GM23338 (cell line): ENCODE data around the gene PTRH1.

Experiments
- CREB1 ChIP-seq: fragments of 250-450 bp; sonication (Bioruptor Pico); IDR thresholded peaks from 2 replicates; pipeline ENCODE4 v1.5.0; 2020; ENCODE audit warnings: low read depth, mild to moderate bottlenecking, moderate library complexity
- CTCF ChIP-seq, 2 experiments: fragments of 200-600 bp in 1 of 2; sonication (generic) in 1 of 2; conservative IDR thresholded peaks; 2 replicates each; pipeline versions ENCODE4 v1.5.1 to v1.6.1; 2016 to 2017; ENCODE audit warnings: antibody characterized with exemption in 2 of 2, low read depth in 2 of 2, mild to moderate bottlenecking in 2 of 2, moderate library complexity in 1 of 2
- ETS1 ChIP-seq: IDR thresholded peaks from 2 replicates; pipeline ENCODE4 v1.6.1; 2016; ENCODE audit warnings: antibody characterized with exemption
- EZH2 ChIP-seq: fragments of 200-600 bp; sonication (generic); IDR thresholded peaks from one replicate; pipeline ENCODE4 v1.8.0; 2017; ENCODE audit warnings: antibody characterized with exemption, mild to moderate bottlenecking, low read depth; ENCODE audit not compliant: unreplicated experiment
- EZH2phosphoT487 ChIP-seq: fragments of 200-600 bp; sonication (generic); IDR thresholded peaks from one replicate; pipeline ENCODE4 v1.8.1; 2018; ENCODE audit warnings: antibody characterized with exemption; ENCODE audit not compliant: unreplicated experiment
- JUNB ChIP-seq: IDR thresholded peaks from one replicate; pipeline ENCODE4 v1.6.1; 2016; ENCODE audit warnings: antibody characterized with exemption; ENCODE audit not compliant: unreplicated experiment
- NANOG ChIP-seq: IDR thresholded peaks from 2 replicates; pipeline ENCODE4 v1.6.1; 2016; ENCODE audit warnings: antibody characterized with exemption, borderline replicate concordance
- POLR2AphosphoS5 ChIP-seq: IDR thresholded peaks from 2 replicates; pipeline ENCODE4 v1.6.1; 2016; ENCODE audit warnings: antibody characterized with exemption, low read depth
- REST ChIP-seq: IDR thresholded peaks from one replicate; pipeline ENCODE4 v1.6.1; 2018; ENCODE audit warnings: antibody characterized with exemption; ENCODE audit not compliant: unreplicated experiment
- STAT1 ChIP-seq: IDR thresholded peaks from one replicate; pipeline ENCODE4 v1.6.1; 2016; ENCODE audit warnings: antibody characterized with exemption; ENCODE audit not compliant: unreplicated experiment
- ZNF114 ChIP-seq: fragments of 250-450 bp; sonication (Bioruptor Pico); IDR thresholded peaks from 2 replicates; pipeline ENCODE4 v1.5.0; 2020; ENCODE audit warnings: mild to moderate bottlenecking, moderate library complexity
- ZNF331 ChIP-seq: fragments of 250-450 bp; sonication (Bioruptor Pico); IDR thresholded peaks from 2 replicates; pipeline ENCODE4 v1.5.0; 2020; ENCODE audit warnings: low read depth, mild to moderate bottlenecking, moderate library complexity
- ZNF462 ChIP-seq: fragments of 250-450 bp; sonication (Bioruptor Pico); IDR thresholded peaks from 2 replicates; pipeline ENCODE4 v1.5.0; 2020; ENCODE audit warnings: mild to moderate bottlenecking, moderate library complexity

GRCh38 chr9:127706836-127707241 is 8.6 kb downstream of the PTRH1 start, which contains the start of gene CFAP157:
- TF ChIP-seq EZH2 (no peak), CTCF (conservative IDR thresholded peaks at IDR 0.05; ENCODE audit: low read depth in 2 of 2) (no peak), POLR2AphosphoS5 (no peak), REST (no peak), EZH2phosphoT487 (no peak), CREB1 (CRISPR knock-in tag) (no peak), NANOG (no peak), ETS1 (no peak), JUNB (no peak), ZNF331 (no peak), STAT1 (no peak), ZNF114 (CRISPR knock-in tag) (no peak), ZNF462 (CRISPR knock-in tag) (no peak)
